Adrenal gland (tissue), 12 donors: ENCODE results near the gene GNAI3. TPM values are rescaled to one million over a fixed set of nuclear protein-coding genes. Genes with fewer than 3 reads are reported as not detected.
A peak's percentile ranks its signal among the peaks of the same experiment; 100 is the strongest.

ENCODE experiments used
- DNase-seq, 7 donors: peaks; one replicate each; pipeline ENCODE4 v3.0.0-alpha.2; 2019 to 2020
- H3K27ac ChIP-seq, 5 donors: fragments of 200-600 bp; sonication (generic) in 4 of 5; 1 replicate in 3 of 5; 2 replicates in 2 of 5; pipeline versions ENCODE4 v1.5.1 to v1.8.0; 2016 to 2020; ENCODE audit warnings: mild to moderate bottlenecking in 1 of 5
- H3K27me3 ChIP-seq: fragments of 200-600 bp; 2 replicates; pipeline ENCODE4 v1.8.0; 2021
- H3K36me3 ChIP-seq, 2 donors: fragments of 200-600 bp; replicated peaks in 1 of 2; 1 replicate in 1 of 2; 2 replicates in 1 of 2; pipeline versions ENCODE4 v1.5.1 to v1.8.0; 2018 to 2022
- H3K4me1 ChIP-seq, 2 donors: fragments of 200-600 bp; replicated peaks in 1 of 2; 1 replicate in 1 of 2; 2 replicates in 1 of 2; pipeline versions ENCODE4 v1.5.1 to v1.8.0; 2018 to 2021
- H3K4me3 ChIP-seq, 4 donors: fragments of 200-600 bp; sonication (generic) in 3 of 4; one replicate each; pipeline ENCODE4 v1.5.1; 2016 to 2018
- H3K9me3 ChIP-seq, 3 donors: fragments of 200-600 bp; sonication (generic) in 1 of 3; replicated peaks in 1 of 3; 1 replicate in 2 of 3; 2 replicates in 1 of 3; pipeline versions ENCODE4 v1.5.1 to v1.8.0; 2016 to 2021
- POLR2A ChIP-seq, 2 donors: fragments of 450-650 bp; IDR thresholded peaks; one replicate each; pipeline ENCODE4 v1.6.1; 2017; ENCODE audit warnings: antibody characterized with exemption in 2 of 2, mild to moderate bottlenecking in 2 of 2, moderate library complexity in 1 of 2
- WGBS, 4 donors: extraction: QIAGEN DNeasy Blood & Tissue Kit in 2 of 4; methylation state at CpG; one replicate each; pipeline versions ENCODE4 v1.1.5 to v1.1.7; 2013 to 2017; 5-methylcytosine and 5-hydroxymethylcytosine counted together
- intact Hi-C, 2 donors: fragments of 100-400 bp; cut with DNase I; formaldehyde crosslinking; loops; one replicate each; pipeline versions ENCODE4 v1.14.1 to v1.15.0; 2022 to 2023
- polyA plus RNA-seq, 3 donors: library from polyadenylated mRNA; stranded (reverse); fragments of 200-250 nt in 2 of 3; fragments of 350-450 nt in 1 of 3; fragmentation: Illumina TruSeq in 1 of 3; extraction: RNeasy Lipid Tissue Mini Kit (QIAGEN cat#74804) in 1 of 3; gene quantifications; one replicate each; pipeline ENCODE4 v1.2.3, GENCODE V29; 2013 to 2014
- total RNA-seq, 9 donors: library from RNA; depleted of rRNA in 4 of 9; stranded (reverse); fragments of >200 nt in 4 of 9; fragments of 120-200 nt in 1 of 9; fragmentation: NEBNext Ultra II Directional in 1 of 9; extraction: Animal tissue kit (Norgen Biotek cat#: 25700) in 1 of 9; gene quantifications; one replicate each; pipeline versions ENCODE4 v1.1.0 to v1.2.4, GENCODE V29; 2013 to 2023
- TF ChIP-seq, protein P1 (sequence below), 6 experiments: fragments of 450-650 bp in 4 of 6; fragments of 200-600 bp in 2 of 6; sonication (generic) in 1 of 6; IDR thresholded peaks; 1 replicate in 5 of 6; 2 replicates in 1 of 6; pipeline versions ENCODE4 v1.5.1 to v1.8.0; 2016 to 2021; ENCODE audit warnings: antibody characterized with exemption in 6 of 6, mild to moderate bottlenecking in 2 of 6, moderate library complexity in 1 of 6
- donor health status: healthy with polysubstance abuse.
- donor health status: Bipolar disorder and iron deficiency.
- donor health status: DM: yes; HTN: yes; CAD: no.
- donor health status: DM: no; HTN: no; CAD: no.
- donor health status: DM: no; HTN: no; CAD: no.
- donor health status: DM: yes; HTN: yes; CAD: no.

The GNAI3 gene
- total and polyA plus RNA-seq, 12 donors, result 1.6 to 12.0 (median 5.6) TPM

DNA sequence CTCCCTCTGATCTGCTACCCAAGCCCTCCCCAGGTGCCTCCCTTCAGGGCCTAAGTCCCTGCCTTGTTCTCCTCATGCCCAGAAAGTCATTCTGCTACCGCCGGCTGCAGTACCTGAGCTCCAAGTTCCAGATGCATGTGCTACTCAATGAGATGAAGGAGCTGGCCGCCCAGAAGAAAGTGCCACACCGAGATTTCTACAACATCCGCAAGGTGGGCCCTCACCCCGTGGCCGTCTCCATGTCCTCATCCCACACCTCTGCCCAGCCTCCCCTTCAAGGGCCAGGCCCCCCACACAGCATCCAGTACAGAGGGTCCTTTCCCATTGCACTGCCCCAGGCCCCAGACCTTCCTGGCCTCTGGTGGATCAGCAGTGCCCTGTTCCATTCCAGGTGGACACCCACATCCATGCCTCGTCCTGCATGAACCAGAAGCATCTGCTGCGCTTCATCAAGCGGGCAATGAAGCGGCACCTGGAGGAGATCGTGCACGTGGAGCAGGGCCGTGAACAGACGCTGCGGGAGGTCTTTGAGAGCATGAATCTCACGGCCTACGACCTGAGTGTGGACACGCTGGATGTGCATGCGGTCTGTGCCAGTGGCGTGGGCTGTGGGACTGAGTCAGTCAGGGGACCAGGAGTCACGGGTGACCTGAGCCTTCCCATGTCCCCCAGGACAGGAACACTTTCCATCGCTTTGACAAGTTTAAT lies 79.4 kb downstream of the GNAI3 start:
- intact Hi-C loops, result loop anchor here (5.0 kb wide), 2 partner anchors 81 to 86 kb away; partner anchors contain the start of gene GNAI3 (in 1 of the 2)
- Histone ChIP-seq H3K9me3 (no peaks in the 10 kb centered on the region), H3K27ac (no peak overlapping the region), H3K27me3 (no peaks in the 10 kb centered on the region), H3K36me3 (peaks cover 0 to 53% of the 10 kb centered on the region in 2 donors), H3K4me3 (no peak overlapping the region), H3K4me1 (peaks cover 0 to 22% of the 10 kb centered on the region in 2 donors)
- 89 to 92% (median 90%) methylated on average over 20 to 23 of the region's 23 CpGs for WGBS, 4 donors
- DNase-seq, result peak in 1 of 7 donors; percentile 14
- TF ChIP-seq, protein P1, sequence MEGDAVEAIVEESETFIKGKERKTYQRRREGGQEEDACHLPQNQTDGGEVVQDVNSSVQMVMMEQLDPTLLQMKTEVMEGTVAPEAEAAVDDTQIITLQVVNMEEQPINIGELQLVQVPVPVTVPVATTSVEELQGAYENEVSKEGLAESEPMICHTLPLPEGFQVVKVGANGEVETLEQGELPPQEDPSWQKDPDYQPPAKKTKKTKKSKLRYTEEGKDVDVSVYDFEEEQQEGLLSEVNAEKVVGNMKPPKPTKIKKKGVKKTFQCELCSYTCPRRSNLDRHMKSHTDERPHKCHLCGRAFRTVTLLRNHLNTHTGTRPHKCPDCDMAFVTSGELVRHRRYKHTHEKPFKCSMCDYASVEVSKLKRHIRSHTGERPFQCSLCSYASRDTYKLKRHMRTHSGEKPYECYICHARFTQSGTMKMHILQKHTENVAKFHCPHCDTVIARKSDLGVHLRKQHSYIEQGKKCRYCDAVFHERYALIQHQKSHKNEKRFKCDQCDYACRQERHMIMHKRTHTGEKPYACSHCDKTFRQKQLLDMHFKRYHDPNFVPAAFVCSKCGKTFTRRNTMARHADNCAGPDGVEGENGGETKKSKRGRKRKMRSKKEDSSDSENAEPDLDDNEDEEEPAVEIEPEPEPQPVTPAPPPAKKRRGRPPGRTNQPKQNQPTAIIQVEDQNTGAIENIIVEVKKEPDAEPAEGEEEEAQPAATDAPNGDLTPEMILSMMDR (IDR thresholded peaks at IDR 0.05), result no peak
- TF ChIP-seq POLR2A (IDR thresholded peaks at IDR 0.05), result no peak

DNA sequence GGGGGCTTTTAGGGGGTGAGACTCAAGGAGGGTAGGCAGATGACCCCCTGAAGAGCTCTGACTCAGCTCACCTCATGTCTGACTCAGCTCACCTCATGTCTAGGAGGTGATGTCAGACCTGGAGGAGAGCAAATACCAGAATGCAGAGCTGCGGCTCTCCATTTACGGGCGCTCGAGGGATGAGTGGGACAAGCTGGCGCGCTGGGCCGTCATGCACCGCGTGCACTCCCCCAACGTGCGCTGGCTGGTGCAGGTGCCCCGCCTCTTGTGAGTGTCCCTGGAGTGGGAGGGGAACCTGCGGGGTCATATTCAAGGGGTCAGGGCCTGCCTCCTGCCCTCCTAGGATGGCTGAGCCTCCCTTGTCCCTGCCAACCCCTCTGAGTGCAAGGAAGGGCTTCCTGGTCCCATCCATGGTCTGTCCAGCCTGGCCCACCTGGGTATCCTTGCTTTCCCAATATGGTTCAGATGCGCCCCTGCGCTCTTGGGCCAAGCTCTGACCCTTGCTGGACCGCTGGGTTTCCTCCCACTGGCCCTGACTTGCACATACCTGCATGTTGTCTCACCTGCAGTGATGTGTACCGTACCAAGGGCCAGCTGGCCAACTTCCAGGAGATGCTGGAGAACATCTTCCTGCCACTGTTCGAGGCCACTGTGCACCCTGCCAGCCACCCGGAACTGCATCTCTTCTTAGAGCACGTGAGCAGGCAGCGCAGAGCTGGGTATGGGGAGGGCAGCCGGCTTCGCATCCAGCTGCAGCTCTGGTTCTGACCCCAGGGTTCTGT lies 80.3 kb downstream of the GNAI3 start:
- intact Hi-C loops, result loop anchor here (5.0 kb wide), 2 partner anchors 81 to 86 kb away; partner anchors contain the start of gene GNAI3 (in 1 of the 2)
- peak in 3 of 7 donors; percentile 8 to 64 (median 30) for DNase-seq
- Histone ChIP-seq H3K36me3 (peaks cover 0 to 53% of the 10 kb centered on the region in 2 donors), H3K4me3 (no peak overlapping the region), H3K27me3 (no peaks in the 10 kb centered on the region), H3K9me3 (no peaks in the 10 kb centered on the region), H3K27ac (peak overlapping the region in 1 of 5 donors; percentile 8), H3K4me1 (peaks cover 0 to 13% of the 10 kb centered on the region in 2 donors)
- WGBS, 4 donors, result 85 to 96% (median 87%) methylated on average over 4 to 23 of the region's 23 CpGs
- TF ChIP-seq, protein P1 (IDR thresholded peaks at IDR 0.05), result no peak
- TF ChIP-seq POLR2A (IDR thresholded peaks at IDR 0.05), result no peak

DNA sequence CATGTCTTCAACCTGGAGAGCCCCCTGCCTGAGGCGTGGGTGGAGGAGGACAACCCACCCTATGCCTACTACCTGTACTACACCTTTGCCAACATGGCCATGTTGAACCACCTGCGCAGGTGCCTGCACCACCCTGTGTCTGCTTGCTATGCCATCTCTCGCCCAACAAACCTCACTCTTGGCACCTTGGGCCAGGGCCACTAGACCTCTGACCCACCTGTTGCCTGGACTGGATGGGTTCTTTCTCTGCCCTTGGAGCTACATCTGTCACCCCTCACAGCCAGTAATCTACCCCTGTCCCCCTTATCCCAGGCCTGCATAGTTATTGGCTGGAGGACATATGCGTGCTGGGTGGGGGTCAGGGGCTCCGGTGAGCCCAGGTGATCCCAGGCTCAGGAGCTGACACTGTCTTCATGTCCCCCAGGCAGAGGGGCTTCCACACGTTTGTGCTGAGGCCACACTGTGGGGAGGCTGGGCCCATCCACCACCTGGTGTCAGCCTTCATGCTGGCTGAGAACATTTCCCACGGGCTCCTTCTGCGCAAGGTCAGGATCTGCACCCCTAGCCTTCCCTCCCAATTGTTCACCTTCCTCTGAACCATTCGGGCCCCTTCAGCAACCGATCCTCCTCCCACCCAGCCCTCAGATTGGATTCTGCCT lies 81.1 kb downstream of the GNAI3 start:
- H3K27me3 ChIP-seq, result no peaks in the 10 kb centered on the region

More for the DNA sequence above, 81.1 kb downstream of the GNAI3 start:
- Histone ChIP-seq H3K36me3 (peaks cover 0 to 53% of the 10 kb centered on the region in 2 donors), H3K4me3 (no peak overlapping the region), H3K27ac (peak overlapping the region in 1 of 5 donors; percentile 21), H3K4me1 (peaks cover 0 to 6% of the 10 kb centered on the region in 2 donors), H3K9me3 (no peaks in the 10 kb centered on the region)
- DNase-seq, result peak in 1 of 7 donors; percentile 21
- WGBS, 4 donors, result 83 to 90% (median 87%) methylated on average over 8 to 10 of the region's 10 CpGs
- intact Hi-C loops, result loop anchor here (5.0 kb wide), 2 partner anchors 82 to 87 kb away; partner anchors contain the start of gene GNAI3 (in 1 of the 2)
- TF ChIP-seq, protein P1 (IDR thresholded peaks at IDR 0.05), result no peak
- TF ChIP-seq POLR2A (IDR thresholded peaks at IDR 0.05), result no peak
